ENCODE results near the gene PMVK. TPM values are rescaled to one million over a fixed set of nuclear protein-coding genes. Genes with fewer than 3 reads are reported as not detected.

The PMVK gene
- total RNA-seq, 2 donors from 2014 or later, result 9.7 to 13.8 TPM

GRCh38 chr1:154964359-154964758, 27.8 kb upstream of the PMVK start:
- H3K27ac ChIP-seq, result no peak overlapping the region
- no peak for TF ChIP-seq CTCF (IDR thresholded peaks at IDR 0.05)
- no peak overlapping the region for H3K4me3 ChIP-seq
- H3K36me3 ChIP-seq, result peaks cover 36% of the 10 kb centered on the region
- ATAC-seq (ENCODE audit: insufficient number of reproducible peaks, low FRiP score, low read depth), result no peak
- no peaks in the 10 kb centered on the region for H3K27me3 ChIP-seq (replicated peaks; ENCODE audit: insufficient read depth)
- no peak for DNase-seq (ENCODE audit: low spot score)
- peaks cover 18 to 30% of the 10 kb centered on the region in 2 donors for H3K4me1 ChIP-seq (ENCODE audit: control insufficient read depth in 1 of 2, low read depth in 2 of 2)
- H3K9me3 ChIP-seq, result no peaks in the 10 kb centered on the region

GRCh38 chr1:154963643-154964042, 27.1 kb upstream of the PMVK start:
- Histone ChIP-seq H3K9me3 (no peaks in the 10 kb centered on the region), H3K27me3 (replicated peaks; ENCODE audit: insufficient read depth) (no peaks in the 10 kb centered on the region), H3K4me1 (ENCODE audit: control insufficient read depth in 1 of 2, low read depth in 2 of 2) (peaks cover 13 to 22% of the 10 kb centered on the region in 2 donors), H3K36me3 (peaks cover 41% of the 10 kb centered on the region), H3K27ac (no peak overlapping the region), H3K4me3 (no peak overlapping the region)
- DNase-seq (ENCODE audit: low spot score), result no peak
- no peak for TF ChIP-seq CTCF (IDR thresholded peaks at IDR 0.05)
- no peak for ATAC-seq (ENCODE audit: insufficient number of reproducible peaks, low FRiP score, low read depth)

DNA sequence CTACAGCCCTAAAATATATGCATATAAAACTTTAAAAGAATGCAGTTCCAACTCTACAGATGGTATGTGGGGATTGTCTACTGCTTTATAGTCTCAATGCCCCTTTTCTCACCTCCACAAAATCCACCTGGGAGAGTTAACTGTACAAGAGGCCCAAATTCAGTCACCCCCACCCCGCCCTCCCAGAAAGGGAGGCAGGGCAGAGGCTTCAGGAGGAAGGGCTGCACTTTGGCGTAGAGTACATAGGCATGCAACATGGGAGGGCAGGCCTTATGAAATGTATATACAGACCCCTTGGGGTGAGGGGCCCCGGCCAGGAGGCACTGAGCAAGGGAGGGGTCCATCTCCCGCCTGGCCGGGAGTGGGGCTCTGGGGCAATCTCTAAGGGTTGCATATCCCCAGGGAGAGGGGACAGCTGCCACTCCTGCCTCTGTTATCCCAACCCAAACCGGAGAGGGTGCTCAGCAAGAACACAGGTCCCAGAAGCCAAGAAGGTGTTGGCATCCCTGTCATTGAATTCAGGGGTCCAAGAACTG, 26.3 kb upstream of the PMVK start:
- no peak for DNase-seq (ENCODE audit: low spot score)
- Histone ChIP-seq H3K27me3 (replicated peaks; ENCODE audit: insufficient read depth) (no peaks in the 10 kb centered on the region), H3K4me1 (ENCODE audit: control insufficient read depth in 1 of 2, low read depth in 2 of 2) (peaks cover 12 to 21% of the 10 kb centered on the region in 2 donors), H3K9me3 (no peaks in the 10 kb centered on the region), H3K36me3 (peaks cover 44% of the 10 kb centered on the region), H3K4me3 (peak overlapping the region; percentile 91), H3K27ac (peak overlapping the region in 1 of 2 donors; percentile 97)
- ATAC-seq (ENCODE audit: insufficient number of reproducible peaks, low FRiP score, low read depth), result no peak
- no peak for TF ChIP-seq CTCF (IDR thresholded peaks at IDR 0.05)

- DNase-seq (ENCODE audit: low spot score), result no peak
These were observed 25.7 kb upstream of the PMVK start for GRCh38 chr1:154962156-154962749.

More at GRCh38 chr1:154962156-154962749, 25.7 kb upstream of the PMVK start:
- Histone ChIP-seq H3K27ac (peak overlapping the region; percentile 96 to 97), H3K27me3 (replicated peaks; ENCODE audit: insufficient read depth) (no peaks in the 10 kb centered on the region), H3K9me3 (no peaks in the 10 kb centered on the region), H3K4me3 (peak overlapping the region; percentile 91), H3K36me3 (peaks cover 40% of the 10 kb centered on the region), H3K4me1 (ENCODE audit: control insufficient read depth in 1 of 2, low read depth in 2 of 2) (peaks cover 13 to 24% of the 10 kb centered on the region in 2 donors)
- no peak for ATAC-seq (ENCODE audit: insufficient number of reproducible peaks, low FRiP score, low read depth)
- no peak for TF ChIP-seq CTCF (IDR thresholded peaks at IDR 0.05)
